ENCODE measurements around the gene BAIAP2L2. TPM values are rescaled to one million over a fixed set of nuclear protein-coding genes. Genes with fewer than 3 reads are reported as not detected.

The BAIAP2L2 gene
- total and polyA plus RNA-seq, 2 donors (not counting 1 experiment from before 2014, with no cell fraction given): 0.96 to 1.2 TPM

GRCh38 chr22:38066381-38067027, 44.0 kb downstream of the BAIAP2L2 start:
- WGBS (ENCODE audit: insufficient coverage): 97% methylated on average over 11 of the region's 13 CpGs
- Mint-ChIP-seq H3K9me3 (ENCODE audit: insufficient read depth) (no peaks in the 10 kb centered on the region), H3K27me3 (no peaks in the 10 kb centered on the region), H3K4me3 (no peak overlapping the region), H3K27ac (no peak overlapping the region), H3K4me1 (peaks cover 4% of the 10 kb centered on the region)
- Histone ChIP-seq H3K4me2 (replicated peaks; ENCODE audit: low read depth, low read length, poor library complexity, severe bottlenecking) (no peak overlapping the region), H3K9ac (ENCODE audit: low read length) (no peak overlapping the region), H3K9me3 (ENCODE audit: control extremely low read depth in 1 of 3, control insufficient read depth in 2 of 3, insufficient read depth in 1 of 3, low read length in 2 of 3) (no peaks in the 10 kb centered on the region), H3K4me3 (ENCODE audit: control extremely low read depth in 1 of 5, extremely low read depth in 1 of 5, insufficient read depth in 1 of 5, low read depth in 2 of 5, low read length in 4 of 5) (no peak overlapping the region), H3K27ac (ENCODE audit: low read length in 2 of 2) (no peak overlapping the region), H3K79me2 (ENCODE audit: control insufficient read depth, insufficient read depth, low read length) (no peaks in the 10 kb centered on the region), H3K27me3 (replicated peaks in 1 of 4; ENCODE audit: control extremely low read depth in 1 of 4, control insufficient read depth in 3 of 4, insufficient read depth in 4 of 4, low read length in 3 of 4) (no peaks in the 10 kb centered on the region), H3K4me1 (ENCODE audit: control insufficient read depth in 2 of 2, insufficient read depth in 2 of 2, low read length in 2 of 2) (peaks cover 0 to 4% of the 10 kb centered on the region in 2 donors), H2AFZ (ENCODE audit: insufficient read depth, low read depth, low read length, poor library complexity, severe bottlenecking) (no peak overlapping the region), H4K20me1 (ENCODE audit: control insufficient read depth, insufficient read depth, low read length, poor library complexity, severe bottlenecking) (no peaks in the 10 kb centered on the region), H3K36me3 (replicated peaks in 1 of 2; ENCODE audit: control extremely low read depth in 1 of 2, control insufficient read depth in 1 of 2, extremely low read depth in 1 of 2, insufficient read depth in 2 of 2, low read length in 1 of 2) (peaks cover 0 to 62% of the 10 kb centered on the region in 2 experiments)
- POLR2A ChIA-PET: interaction anchor here (0.6 kb wide), 1 partner anchor 257 kb away, joined by 3 read pairs; no protein-coding TSS in a partner anchor
- intact Hi-C loops (cut with micrococcal nuclease): no loop called here
- TF ChIP-seq EZH2 (IDR thresholded peaks at IDR 0.05; ENCODE audit: borderline replicate concordance, insufficient read depth, low read depth, low read length, poor library complexity, severe bottlenecking) (no peak), CTCF (IDR thresholded peaks at IDR 0.05) (no peak)
- DNase-seq (no peak), ATAC-seq (ENCODE audit: low read depth) (no peak)
- CTCF ChIA-PET: interaction anchor here (1.8 kb wide), 1 partner anchor 14 kb away, joined by 9 read pairs; no protein-coding TSS in a partner anchor

- intact Hi-C loops (cut with micrococcal nuclease): no loop called here
- H3K4me3 Mint-ChIP-seq: no peak overlapping the region
- H3K4me1 ChIP-seq (ENCODE audit: control insufficient read depth in 2 of 2, insufficient read depth in 2 of 2, low read length in 2 of 2): peaks cover 0 to 4% of the 10 kb centered on the region in 2 donors
- no peaks in the 10 kb centered on the region for H4K20me1 ChIP-seq (ENCODE audit: control insufficient read depth, insufficient read depth, low read length, poor library complexity, severe bottlenecking)
- no peaks in the 10 kb centered on the region for H3K9me3 Mint-ChIP-seq (ENCODE audit: insufficient read depth)
- ChIA-PET CTCF (interaction anchor here (1.8 kb wide), 1 partner anchor 13 kb away, joined by 9 read pairs; no protein-coding TSS in a partner anchor), POLR2A (no interaction called here)
- no peak overlapping the region for H3K4me2 ChIP-seq (replicated peaks; ENCODE audit: low read depth, low read length, poor library complexity, severe bottlenecking)
- H3K27me3 Mint-ChIP-seq: no peaks in the 10 kb centered on the region
- DNase-seq: no peak
- H3K79me2 ChIP-seq (ENCODE audit: control insufficient read depth, insufficient read depth, low read length): no peaks in the 10 kb centered on the region
- H3K9me3 ChIP-seq (ENCODE audit: control extremely low read depth in 1 of 3, control insufficient read depth in 2 of 3, insufficient read depth in 1 of 3, low read length in 2 of 3): no peaks in the 10 kb centered on the region
- H3K36me3 ChIP-seq (replicated peaks in 1 of 2; ENCODE audit: control extremely low read depth in 1 of 2, control insufficient read depth in 1 of 2, extremely low read depth in 1 of 2, insufficient read depth in 2 of 2, low read length in 1 of 2): peaks cover 0 to 57% of the 10 kb centered on the region in 2 experiments
- H3K27me3 ChIP-seq (replicated peaks in 1 of 4; ENCODE audit: control extremely low read depth in 1 of 4, control insufficient read depth in 3 of 4, insufficient read depth in 4 of 4, low read length in 3 of 4): no peaks in the 10 kb centered on the region
- WGBS (ENCODE audit: insufficient coverage): 98% methylated on average over 8 of the region's 8 CpGs
- H2AFZ ChIP-seq (ENCODE audit: insufficient read depth, low read depth, low read length, poor library complexity, severe bottlenecking): no peak overlapping the region
- H3K4me1 Mint-ChIP-seq: peaks cover 4% of the 10 kb centered on the region
- ATAC-seq (ENCODE audit: low read depth): no peak
- H3K4me3 ChIP-seq (ENCODE audit: control extremely low read depth in 1 of 5, extremely low read depth in 1 of 5, insufficient read depth in 1 of 5, low read depth in 2 of 5, low read length in 4 of 5): no peak overlapping the region
- no peak overlapping the region for H3K27ac Mint-ChIP-seq
- TF ChIP-seq EZH2 (IDR thresholded peaks at IDR 0.05; ENCODE audit: borderline replicate concordance, insufficient read depth, low read depth, low read length, poor library complexity, severe bottlenecking): no peak
- no peak overlapping the region for H3K27ac ChIP-seq (ENCODE audit: low read length in 2 of 2)
- no peak overlapping the region for H3K9ac ChIP-seq (ENCODE audit: low read length)
Measured at GRCh38 chr22:38065539-38065938, 44.9 kb downstream of the BAIAP2L2 start.

Measured in B cell (primary cell).